ENCODE measurements around the gene PDE2A. TPM values are rescaled to one million over a fixed set of nuclear protein-coding genes. Genes with fewer than 3 reads are reported as not detected.

PDE2A gene
- total RNA-seq, 4 donors from 2014 or later = 26.1 to 34.1 (median 30.6) TPM

DNA sequence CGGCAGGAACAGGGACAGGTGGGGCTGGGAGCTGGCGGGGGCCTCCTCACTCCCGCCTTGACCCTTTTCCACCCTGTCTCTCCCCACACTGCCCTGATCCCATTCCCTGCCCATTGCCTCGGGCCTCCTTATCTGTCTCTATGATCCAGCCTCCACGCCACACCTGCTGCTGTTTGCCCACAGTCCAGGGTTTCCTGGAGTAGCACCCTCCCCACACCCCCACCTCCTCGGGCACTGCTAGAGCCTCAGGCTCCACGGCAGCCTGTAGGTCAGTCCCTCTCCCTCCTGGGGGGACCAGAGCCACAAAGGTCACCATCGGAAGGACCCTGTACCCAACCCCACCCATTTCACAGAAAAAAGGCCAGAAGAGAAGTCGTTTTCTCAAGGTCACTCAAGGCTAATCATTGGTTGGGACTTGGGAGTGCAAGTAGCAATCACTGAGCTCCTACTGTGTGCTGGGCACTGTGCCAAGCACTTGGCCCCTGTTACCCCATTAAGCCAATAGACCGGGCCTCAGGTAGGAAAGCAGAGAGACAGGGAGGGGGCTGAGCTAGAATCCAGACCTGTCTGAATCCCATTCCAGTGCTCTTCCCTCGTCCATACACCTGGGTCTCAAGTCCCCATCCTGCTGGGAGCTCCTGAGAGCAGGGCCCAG is 71.8 kb downstream of the PDE2A start:
- intact Hi-C loops (cut with DNase I; ENCODE audit: low total_unique reads) = no loop called here
- 77 to 81% methylated on average over 11 of the region's 11 CpGs for WGBS, 2 donors
- DNase-seq (ENCODE audit: low spot score in 2 of 2) = no peak
- no peak for TF ChIP-seq CTCF (IDR thresholded peaks at IDR 0.05)
- no peak for TF ChIP-seq POLR2A (IDR thresholded peaks at IDR 0.05)
- no peak overlapping the region for H3K4me3 ChIP-seq (ENCODE audit: low read depth, poor library complexity, severe bottlenecking)

DNA sequence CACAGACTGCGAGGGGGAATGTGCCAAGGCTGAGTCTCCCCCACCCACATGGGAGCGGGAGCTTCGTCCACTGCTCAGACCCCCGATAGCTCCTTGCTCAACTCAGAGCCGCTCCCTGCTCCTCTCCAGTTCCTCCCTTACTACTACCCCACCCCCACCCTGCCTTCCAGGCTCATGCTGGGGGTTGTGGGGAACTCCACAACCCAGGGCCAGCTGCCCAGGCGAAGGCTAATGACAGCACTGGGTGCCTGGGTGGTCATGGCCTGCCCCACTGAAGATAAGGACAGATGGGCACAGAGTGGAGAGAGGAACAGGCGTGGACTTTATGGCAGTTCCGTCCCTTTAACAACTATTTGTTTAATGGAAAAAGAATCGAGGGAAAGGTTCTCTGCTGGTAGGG is 73.7 kb downstream of the PDE2A start:
- intact Hi-C loops (cut with DNase I; ENCODE audit: low total_unique reads) = no loop called here
- 59 to 67% methylated on average over 6 to 9 of the region's 9 CpGs for WGBS, 2 donors
- H3K4me3 ChIP-seq (ENCODE audit: low read depth, poor library complexity, severe bottlenecking) = no peak overlapping the region
- TF ChIP-seq CTCF (IDR thresholded peaks at IDR 0.05) = no peak
- no peak for TF ChIP-seq POLR2A (IDR thresholded peaks at IDR 0.05)
- no peak for DNase-seq (ENCODE audit: low spot score in 2 of 2)

DNA sequence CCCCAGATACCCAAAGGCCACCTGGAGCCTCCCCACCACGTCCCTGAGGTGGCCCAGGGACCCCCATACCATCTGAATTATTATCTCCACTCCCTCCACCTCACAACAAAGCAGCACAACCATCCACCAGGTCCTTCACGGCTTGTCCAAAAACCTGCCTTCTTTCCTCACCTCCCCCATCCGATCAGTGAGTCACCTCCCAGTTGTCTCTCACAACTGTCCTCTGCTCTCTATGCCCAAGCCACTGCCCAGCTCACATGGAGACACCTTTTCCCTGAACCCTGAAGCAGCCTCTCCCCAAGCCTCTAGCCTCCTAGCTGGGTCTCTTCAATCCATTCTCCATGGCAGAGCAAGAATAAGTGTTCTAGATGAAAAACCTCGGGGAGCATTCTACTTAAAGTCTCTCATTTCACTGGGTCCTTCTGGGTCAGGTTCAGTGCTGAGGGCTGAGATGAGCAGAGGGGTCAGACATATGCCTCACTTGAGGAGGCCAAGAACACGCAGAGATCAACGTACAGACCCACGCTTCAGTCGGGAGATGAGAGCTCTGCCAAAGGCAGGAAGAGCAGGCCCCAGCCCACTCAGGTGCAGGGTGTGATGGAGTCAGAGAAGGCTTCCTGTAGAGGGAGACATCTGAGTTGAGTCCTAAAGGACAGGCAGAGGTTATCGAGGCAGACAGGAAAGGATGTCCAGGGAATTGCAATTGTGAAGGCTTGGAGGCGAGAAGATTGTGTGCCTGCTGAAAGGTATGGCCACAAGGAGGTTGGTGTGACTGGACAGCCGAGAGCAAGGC is 74.7 kb downstream of the PDE2A start:
- intact Hi-C loops (cut with DNase I; ENCODE audit: low total_unique reads) = no loop called here
- no peak for DNase-seq (ENCODE audit: low spot score in 2 of 2)
- 75 to 79% methylated on average over 11 of the region's 11 CpGs for WGBS, 2 donors
- H3K4me3 ChIP-seq (ENCODE audit: low read depth, poor library complexity, severe bottlenecking) = no peak overlapping the region
- TF ChIP-seq POLR2A (IDR thresholded peaks at IDR 0.05) (no peak), CTCF (IDR thresholded peaks at IDR 0.05) (no peak)

DNA sequence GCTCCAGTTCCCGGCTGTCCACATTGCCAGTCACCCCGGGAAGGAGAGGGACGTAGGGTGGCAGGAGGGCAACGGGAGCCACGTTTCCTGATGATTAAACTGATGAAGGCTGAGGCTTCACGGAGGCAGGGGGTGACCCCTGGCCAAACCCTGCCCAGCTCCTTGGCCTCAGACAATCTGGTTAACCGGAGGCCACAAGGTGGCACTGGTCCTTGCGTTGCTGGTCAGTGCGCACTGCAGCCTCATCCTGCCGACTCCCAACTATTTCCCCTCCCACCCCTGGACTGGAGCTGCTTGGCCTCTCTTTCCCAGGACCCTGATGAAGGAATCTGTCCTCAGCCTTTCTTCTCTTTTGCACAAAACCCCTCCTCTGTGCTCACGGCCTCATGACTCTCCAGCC is 75.3 kb downstream of the PDE2A start:
- H3K4me3 ChIP-seq (ENCODE audit: low read depth, poor library complexity, severe bottlenecking) = no peak overlapping the region
- TF ChIP-seq CTCF (IDR thresholded peaks at IDR 0.05) = no peak
- 46 to 48% methylated on average over 11 of the region's 11 CpGs for WGBS, 2 donors
- no peak for DNase-seq (ENCODE audit: low spot score in 2 of 2)
- intact Hi-C loops (cut with DNase I; ENCODE audit: low total_unique reads) = no loop called here

DNA sequence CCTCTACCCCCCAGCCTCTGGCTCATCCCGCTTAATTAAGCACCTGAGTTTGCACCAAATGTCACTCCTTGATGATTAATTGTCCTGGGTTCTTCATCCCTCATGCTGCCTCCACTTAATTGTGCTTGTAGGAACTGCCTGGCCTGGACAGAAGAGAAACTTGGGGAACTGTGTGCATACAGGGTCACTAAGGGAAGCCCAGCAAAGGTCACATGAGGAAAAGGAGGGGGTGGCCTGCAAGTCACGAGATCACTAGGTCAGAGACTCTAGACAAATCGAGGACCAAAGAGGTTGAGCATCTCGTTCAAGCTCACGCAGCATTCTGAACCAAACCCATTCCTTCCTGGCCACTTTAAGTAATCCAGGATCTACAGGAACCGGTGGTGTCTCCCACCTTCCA is 75.8 kb downstream of the PDE2A start:
- intact Hi-C loops (cut with DNase I; ENCODE audit: low total_unique reads) = no loop called here
- H3K4me3 ChIP-seq (ENCODE audit: low read depth, poor library complexity, severe bottlenecking) = no peak overlapping the region
- 61 to 63% methylated on average over 6 of the region's 6 CpGs for whole genome bisulfite sequencing, 2 donors
- TF ChIP-seq CTCF (IDR thresholded peaks at IDR 0.05) = no peak
- no peak for TF ChIP-seq POLR2A (IDR thresholded peaks at IDR 0.05)
- DNase-seq (ENCODE audit: low spot score in 2 of 2) = no peak

All from lower leg skin (tissue), 4 donors.